22Rv1 (cell line): Measurements from ENCODE around the gene EEF1AKMT1.

Experiments
- CTCF ChIP-seq: fragments of 450-650 bp; IDR thresholded peaks from 2 replicates; pipeline ENCODE4 v1.5.1; 2017; ENCODE audit warnings: mild to moderate bottlenecking
- ZFX ChIP-seq: fragments of 450-650 bp; IDR thresholded peaks from 2 replicates; pipeline ENCODE4 v1.6.1; 2017; ENCODE audit warnings: antibody characterized with exemption, borderline replicate concordance

GRCh38 chr13:20708216-20708615, 65.5 kb downstream of the EEF1AKMT1 start:
- TF ChIP-seq CTCF (no peak), ZFX (no peak)
